GM21529 (cell line): ENCODE results near the gene TRPM2.
"Not testable (repeated sequence)": the region's sequence is repeated elsewhere in the genome, so short reads cannot be mapped to it uniquely, and the experiment has no call there.

Source experiments
- ATAC-seq: cut with Tn5 transposase; IDR thresholded peaks from one replicate; pipeline ENCODE4 v1.9.1; 2021; ENCODE audit not compliant: unreplicated experiment

TRPM2 gene

GRCh38 chr21:44351535-44352252 lies 1.7 kb upstream of the TRPM2 start:
- ATAC-seq = no peak

- ATAC-seq = no peak
Observed at GRCh38 chr21:44352253-44352860, 1.1 kb upstream of the TRPM2 start.

GRCh38 chr21:44354001-44354405 lies 582 bp downstream of the TRPM2 start:
- ATAC-seq = no peak

DNA sequence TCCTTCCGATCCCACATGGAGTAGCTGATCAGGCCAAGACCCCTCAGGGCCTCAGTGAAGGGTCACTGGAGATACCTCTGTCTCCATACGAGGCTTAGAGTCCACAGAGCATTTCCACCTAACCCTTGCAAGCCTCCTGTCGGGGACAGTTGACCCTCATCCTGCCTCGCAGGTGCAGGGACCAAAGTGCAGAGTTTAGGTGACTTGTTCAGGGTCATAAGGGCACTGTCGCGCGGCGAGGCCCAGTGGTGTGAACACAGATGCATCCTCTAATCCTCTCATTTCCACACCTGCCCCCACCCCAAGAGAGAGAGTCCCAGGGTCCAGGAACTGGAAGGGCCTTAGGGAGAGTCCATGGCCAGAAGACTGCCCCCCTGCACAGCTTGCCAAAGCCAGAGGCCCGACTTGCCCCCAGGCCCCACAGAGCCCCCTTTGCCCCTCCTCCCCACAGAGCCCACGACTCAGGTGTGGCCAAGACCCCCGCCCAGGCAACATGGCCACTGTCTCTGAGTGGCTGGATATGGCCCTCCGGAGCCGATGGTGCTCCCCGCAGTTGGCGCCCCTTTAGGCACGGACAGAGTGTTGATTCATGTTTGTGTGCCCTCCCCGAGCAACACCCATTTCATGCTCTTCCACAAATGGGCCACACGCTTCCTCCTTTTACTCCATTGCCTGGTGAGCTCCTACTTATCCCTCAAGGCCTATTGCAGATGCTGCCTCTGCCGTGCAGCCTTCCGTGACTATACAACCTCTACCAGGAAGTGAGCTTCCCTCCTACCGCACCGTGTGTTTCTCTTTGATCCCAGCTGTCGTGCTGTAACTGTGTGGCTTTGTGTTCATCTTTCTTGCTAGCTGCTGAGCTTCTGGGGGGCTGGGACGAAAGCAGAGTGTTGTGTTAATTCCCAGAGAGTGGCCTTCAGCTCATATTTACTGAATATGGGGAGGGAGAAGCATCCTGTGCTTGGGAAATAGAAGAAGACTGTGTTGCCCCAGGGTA lies 1.7 kb downstream of the TRPM2 start:
- ATAC-seq = no peak

GRCh38 chr21:44356160-44356559 lies 2.7 kb downstream of the TRPM2 start:
- ATAC-seq = no peak

DNA sequence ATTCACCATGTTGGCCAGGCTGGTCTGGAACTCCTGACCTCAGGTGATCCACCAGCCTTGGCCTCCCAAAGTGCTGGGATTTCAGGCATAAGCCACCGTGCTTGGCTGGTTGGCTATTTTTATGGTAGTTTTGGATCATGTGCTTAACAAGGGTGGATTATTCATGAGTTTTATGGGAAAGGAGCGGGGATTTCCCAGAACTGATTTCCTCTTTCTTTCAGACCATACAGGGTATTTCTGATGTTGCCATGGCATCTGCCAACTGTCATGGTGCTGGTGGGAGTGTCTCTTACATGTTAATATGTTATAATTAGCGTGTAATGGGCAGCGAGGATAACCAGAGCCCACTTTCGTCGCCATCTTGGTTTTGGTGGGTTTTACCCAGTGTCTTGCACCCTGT lies 3.2 kb downstream of the TRPM2 start:
- ATAC-seq = no peak

DNA sequence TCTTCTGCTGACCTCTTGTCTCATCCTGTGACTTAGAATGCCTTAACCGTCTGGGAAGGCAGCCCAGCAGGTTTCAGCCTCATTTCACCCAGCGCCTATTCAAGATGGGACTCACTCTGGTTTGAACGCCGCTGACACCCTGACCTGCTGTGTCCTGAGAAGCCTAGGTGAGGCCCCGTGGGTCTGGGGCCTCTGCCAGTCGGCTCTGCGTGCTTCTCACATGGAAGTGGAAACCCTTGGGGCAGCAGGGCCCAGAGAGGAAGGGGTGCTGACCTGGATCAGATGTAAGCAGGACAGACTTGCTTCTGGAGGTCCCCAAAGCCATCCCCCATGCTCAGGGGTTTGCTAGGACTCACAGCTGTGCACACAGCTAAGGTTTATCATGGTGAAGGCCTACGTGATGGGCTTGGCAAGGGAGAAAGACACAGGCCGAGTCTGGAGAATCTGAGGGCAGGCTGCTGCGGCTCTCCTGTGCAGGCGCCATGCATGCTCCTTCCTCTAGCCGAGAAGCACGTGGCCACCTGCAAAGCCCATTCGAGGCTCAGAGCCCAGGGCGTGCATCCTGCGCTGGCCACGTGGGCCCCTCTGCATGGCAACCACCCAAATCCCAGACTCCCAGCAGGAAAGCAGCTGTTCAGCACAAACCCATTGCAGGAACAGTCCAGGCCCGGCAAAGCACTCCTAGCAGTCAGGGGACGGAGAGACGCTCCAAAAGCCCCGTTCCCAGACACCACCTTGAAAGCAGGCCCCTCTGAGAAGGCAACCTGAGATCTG lies 3.8 kb downstream of the TRPM2 start:
- no peak for ATAC-seq

DNA sequence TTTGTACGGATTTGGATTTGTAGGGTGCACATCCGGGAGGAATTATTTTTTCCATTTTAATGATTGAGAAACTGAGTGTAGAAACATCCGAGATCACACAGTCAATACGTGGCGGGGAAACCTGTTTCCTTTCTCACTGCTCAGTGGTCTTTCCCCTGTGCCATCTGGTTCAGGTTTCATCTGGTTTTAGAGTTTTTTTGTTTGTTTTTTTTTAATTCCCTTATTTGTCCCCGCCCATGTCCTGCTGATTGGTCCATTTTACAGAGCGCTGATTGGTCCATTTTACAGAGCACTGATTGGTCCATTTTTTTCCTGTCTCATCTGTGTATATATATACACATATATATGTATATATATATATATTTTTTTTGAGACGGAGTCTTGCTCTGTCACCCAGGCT lies 6.0 kb downstream of the TRPM2 start:
- no peak for ATAC-seq

GRCh38 chr21:44360159-44360558 lies 6.7 kb downstream of the TRPM2 start:
- no peak for ATAC-seq

DNA sequence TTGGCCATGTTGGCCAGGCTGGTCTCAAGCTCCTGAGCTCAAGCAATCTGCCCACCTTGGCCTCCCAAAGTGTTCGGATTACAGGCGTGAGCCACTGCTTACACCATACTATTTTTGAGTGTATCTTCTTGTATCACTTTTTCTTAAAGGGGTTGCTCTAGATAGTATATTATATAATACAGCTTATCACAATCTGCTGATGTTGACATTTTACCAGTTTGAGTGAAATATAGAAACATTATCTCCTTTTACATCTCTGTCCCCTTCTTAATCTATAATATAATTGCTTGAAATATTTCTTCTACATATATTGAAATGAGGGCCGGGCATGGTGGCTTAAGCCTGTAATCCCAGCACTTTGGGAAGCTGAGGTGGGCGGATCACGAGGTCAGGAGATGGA lies 8.5 kb downstream of the TRPM2 start:
- ATAC-seq = not testable (repeated sequence)

GRCh38 chr21:44363278-44363677 lies 9.9 kb downstream of the TRPM2 start:
- no peak for ATAC-seq

DNA sequence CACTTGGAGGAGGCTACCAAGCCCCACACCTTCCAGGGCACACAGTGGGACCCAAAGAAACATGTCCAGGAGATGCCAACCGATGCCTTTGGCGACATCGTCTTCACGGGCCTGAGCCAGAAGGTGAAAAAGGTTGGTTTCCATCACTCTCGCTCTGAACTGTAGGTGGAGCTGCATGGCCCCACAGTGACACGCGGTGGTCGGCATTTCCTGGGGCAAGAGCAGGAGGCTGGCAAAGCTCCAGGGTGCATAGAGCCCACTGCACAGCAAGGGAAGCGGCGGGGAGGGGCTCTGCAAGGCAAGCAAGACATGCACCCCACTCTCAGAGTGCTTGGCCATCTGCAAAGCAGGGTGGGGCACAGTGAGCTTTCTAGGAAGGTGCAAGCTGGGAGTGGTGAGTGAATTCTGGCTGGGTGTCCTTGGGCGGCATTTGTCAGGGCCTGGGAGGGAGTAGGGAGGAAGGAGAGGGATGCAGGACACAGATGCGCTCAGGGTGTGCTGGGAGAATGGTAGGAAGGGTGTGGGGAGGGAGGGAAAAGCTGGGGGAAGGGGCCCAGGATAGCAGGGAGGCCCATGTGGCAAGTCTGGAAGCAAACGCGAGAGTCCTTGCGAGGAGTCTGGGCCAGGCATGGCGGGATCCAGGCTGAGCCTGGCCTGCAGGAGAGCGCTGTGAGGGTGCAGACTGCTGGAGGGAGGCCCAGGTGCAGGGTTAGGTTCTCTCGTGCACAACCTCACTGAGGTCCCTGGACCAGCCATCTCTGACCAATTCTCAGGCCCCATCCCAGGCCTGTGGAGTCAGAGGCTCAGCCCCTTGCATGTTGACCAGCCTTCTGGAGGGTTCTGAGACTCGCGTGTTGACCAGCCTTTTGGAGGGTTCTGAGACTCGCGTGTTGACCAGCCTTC lies 11.0 kb downstream of the TRPM2 start:
- ATAC-seq = no peak

DNA sequence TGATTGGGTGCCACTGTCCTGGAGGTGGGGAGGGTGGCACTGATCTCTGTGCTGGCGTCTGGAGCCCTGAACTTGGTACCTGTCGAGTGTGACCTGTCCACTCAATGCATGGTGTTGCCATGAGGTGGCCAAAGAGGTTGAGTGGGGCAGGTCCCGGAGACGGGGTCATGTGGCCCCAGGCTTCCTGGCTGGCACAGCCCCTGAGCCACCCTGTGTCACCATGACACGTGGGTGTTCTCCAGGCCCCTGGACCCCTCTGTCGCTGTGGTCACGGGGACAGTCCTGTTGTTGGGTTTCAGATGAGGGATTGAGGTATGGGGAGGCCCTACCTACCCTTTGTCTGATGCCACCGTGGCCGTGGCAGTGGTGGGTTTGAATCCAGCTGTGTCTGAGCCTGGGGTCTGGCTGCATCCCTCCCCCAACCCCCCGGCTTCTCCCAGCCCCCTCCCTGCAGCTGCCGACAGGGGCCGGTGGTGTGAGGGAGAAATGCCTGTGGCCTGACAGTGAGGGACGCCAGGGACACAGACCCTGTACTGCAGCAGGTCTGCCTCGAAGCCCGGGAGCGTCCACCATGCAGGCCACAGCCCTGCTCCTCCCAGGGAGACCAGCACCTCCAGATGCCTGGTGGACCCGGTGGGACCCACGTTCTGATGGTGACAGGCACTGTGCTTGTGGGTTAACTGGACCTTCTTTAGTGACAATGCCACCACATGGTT lies 12.0 kb downstream of the TRPM2 start:
- no peak for ATAC-seq

- no peak for ATAC-seq
Observed at GRCh38 chr21:44365967-44366585, 12.7 kb downstream of the TRPM2 start.

DNA sequence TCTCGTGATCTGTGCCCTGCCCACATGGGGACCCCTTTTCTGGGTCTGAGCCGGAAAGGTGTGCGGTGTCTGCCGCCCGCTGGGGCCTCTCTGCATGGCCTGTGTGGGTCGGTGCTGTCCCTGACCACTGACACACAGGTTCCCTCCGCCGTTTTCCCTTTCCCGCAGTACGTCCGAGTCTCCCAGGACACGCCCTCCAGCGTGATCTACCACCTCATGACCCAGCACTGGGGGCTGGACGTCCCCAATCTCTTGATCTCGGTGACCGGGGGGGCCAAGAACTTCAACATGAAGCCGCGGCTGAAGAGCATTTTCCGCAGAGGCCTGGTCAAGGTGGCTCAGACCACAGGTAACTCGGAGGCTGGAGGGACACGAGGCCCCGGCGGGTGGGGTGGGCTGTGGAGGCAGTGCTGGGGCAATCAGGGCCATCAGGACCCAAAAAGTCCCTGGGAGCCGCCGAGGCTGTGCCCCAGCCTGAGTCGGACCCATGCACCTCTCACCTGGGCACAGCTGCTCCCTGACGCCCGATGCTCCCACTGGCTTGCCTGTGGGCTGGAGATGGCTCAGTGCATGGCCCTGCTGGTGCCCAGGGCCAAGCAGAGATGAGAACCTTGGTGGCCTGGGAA lies 13.3 kb downstream of the TRPM2 start:
- ATAC-seq = no peak

- no peak for ATAC-seq
Observed at GRCh38 chr21:44368711-44369446, 15.5 kb downstream of the TRPM2 start.

- no peak for ATAC-seq
Observed at GRCh38 chr21:44370027-44370735, 16.8 kb downstream of the TRPM2 start.
